ENCODE data around the gene HLA-DRA. TPM values are rescaled to one million over a fixed set of nuclear protein-coding genes. Genes with fewer than 3 reads are reported as not detected.

HLA-DRA gene
- total and polyA plus RNA-seq, 9 of the 15 experiments (the other 6 are each of a cell fraction or from before 2014, with no cell fraction given) = 0.18 to 1.8 (median 0.41) TPM; not detected in 4

DNA sequence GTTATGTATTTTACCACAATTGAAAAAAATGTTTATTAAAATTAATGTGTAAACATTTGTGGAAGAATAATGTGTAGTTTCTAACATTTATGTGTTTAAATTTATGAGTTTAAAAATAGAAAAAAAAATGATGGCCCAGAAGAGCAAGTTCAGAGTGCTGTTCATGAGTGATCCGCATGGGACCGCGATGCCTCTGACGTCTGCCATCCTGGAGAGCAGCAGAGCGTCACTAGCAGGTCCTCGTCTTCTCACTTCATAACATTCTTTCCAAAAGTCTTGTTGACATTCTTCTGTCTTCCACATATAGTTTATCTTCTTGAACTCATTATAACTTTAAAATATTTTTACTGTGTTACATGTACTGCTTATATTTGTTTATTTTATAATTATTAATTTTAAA, 48.2 kb upstream of the HLA-DRA start (continued):
- TF ChIP-seq ZNF445 (CRISPR knock-in tag; IDR thresholded peaks at IDR 0.05; ENCODE audit: low read depth) (no peak), CLOCK (CRISPR knock-in tag; IDR thresholded peaks at IDR 0.05; ENCODE audit: borderline replicate concordance) (no peak), ARID1B (IDR thresholded peaks at IDR 0.05) (no peak)

GRCh38 chr6:32393665-32394420, 45.8 kb upstream of the HLA-DRA start:
- no peaks in the 10 kb centered on the region for H3K36me3 ChIP-seq (ENCODE audit: control insufficient read depth, insufficient read depth, low read length)
- ChIA-PET POLR2A (interaction anchor here (0.7 to 1.2 kb wide), 2 partner anchors 373 to 478 kb away, joined by 3 to 4 read pairs; no protein-coding TSS in a partner anchor), CTCF (ENCODE audit: low intra/inter-chr PET ratio) (no interaction called here)
- intact Hi-C loops (cut with micrococcal nuclease) = no loop called here
- no peaks in the 10 kb centered on the region for H3K4me1 ChIP-seq (replicated peaks in 1 of 2; ENCODE audit: control insufficient read depth in 2 of 2, insufficient read depth in 2 of 2, low read length in 2 of 2)
- H2AFZ ChIP-seq (ENCODE audit: low read depth, low read length) = no peak overlapping the region
- no peak overlapping the region for H3K4me2 ChIP-seq (ENCODE audit: insufficient read depth, low read length)
- no peak overlapping the region for H3K27ac ChIP-seq (ENCODE audit: extremely low read depth, low read depth, low read length)
- BruUV-seq (replicated peaks) = no TSS peak
- no peaks in the 10 kb centered on the region for H3K9me1 ChIP-seq (ENCODE audit: control insufficient read depth, insufficient read depth, low read length)
- in situ Hi-C loops (cut with MboI) = no loop called here
- DNase-seq (ENCODE audit: extremely low read depth in 1 of 4, low spot score in 3 of 4) (no peak), ATAC-seq (peak; percentile 31; the same call in 2 of the 3 replicates), FAIRE-seq (no peak)
- no peaks in the 10 kb centered on the region for H3K9me3 ChIP-seq (replicated peaks; ENCODE audit: control insufficient read depth, insufficient read depth, low read depth, low read length)
- H3K79me2 ChIP-seq (ENCODE audit: control insufficient read depth, insufficient read depth, low read length) = no peaks in the 10 kb centered on the region
- H4K20me1 ChIP-seq (replicated peaks; ENCODE audit: control insufficient read depth, insufficient read depth, low read length) = no peaks in the 10 kb centered on the region
- WGBS (ENCODE audit: insufficient coverage, low coverage, missing lambda C conversion rate) = 0% methylated on average over 7 of the region's 7 CpGs
- no peak overlapping the region for H3K4me3 ChIP-seq
- peaks cover 12 to 22% of the 10 kb centered on the region in 2 experiments for H3K27me3 ChIP-seq (ENCODE audit: control insufficient read depth in 2 of 2, insufficient read depth in 2 of 2, low read length in 2 of 2)
- H3K9ac ChIP-seq (ENCODE audit: insufficient read depth in 1 of 2, low read depth in 2 of 2, low read length in 2 of 2) = no peak overlapping the region
- TF ChIP-seq POLR2AphosphoS2 (IDR thresholded peaks at IDR 0.05; ENCODE audit: low read length) (no peak), MEF2D (tag; conservative IDR thresholded peaks at IDR 0.05; ENCODE audit: low read depth) (no peak), FOXJ3 (CRISPR knock-in tag; IDR thresholded peaks at IDR 0.05) (no peak), ZNF175 (CRISPR knock-in tag; IDR thresholded peaks at IDR 0.05; ENCODE audit: low read depth) (no peak), SMARCE1 (IDR thresholded peaks at IDR 0.05) (peak; percentile 19; the same call in 1 of the 2 replicates), ETV1 (tag; conservative IDR thresholded peaks at IDR 0.05; ENCODE audit: low read depth) (peak; percentile 62), MAFK (IDR thresholded peaks at IDR 0.05; ENCODE audit: low read length) (no peak), PRPF4 (IDR thresholded peaks at IDR 0.05; ENCODE audit: insufficient read depth, low read depth, low read length, poor library complexity, severe bottlenecking) (no peak), POU5F1 (IDR thresholded peaks at IDR 0.05; ENCODE audit: borderline replicate concordance, low read depth, low read length, partially characterized antibody) (no peak), FOXJ2 (tag; IDR thresholded peaks at IDR 0.05) (peak; percentile 90), FOSL1 (tag; conservative IDR thresholded peaks at IDR 0.05) (peak; percentile 60; the same call in 1 of the 2 replicates), MEF2A (IDR thresholded peaks at IDR 0.05; ENCODE audit: control insufficient read depth, low read depth, low read length) (no peak), DNMT1 (IDR thresholded peaks at IDR 0.05) (no peak), THRB (CRISPR knock-in tag; conservative IDR thresholded peaks at IDR 0.05) (no peak)
